BE2C (cell line): Measurements from ENCODE around the gene CYP39A1.

ENCODE experiments used
- DNase-seq: peaks from one replicate; pipeline ENCODE4 v3.0.0-alpha.2; 2020
- H3K27me3 ChIP-seq: fragments of 250-450 bp; sonication (Bioruptor Pico); 2 replicates; pipeline ENCODE4 v1.5.1; 2020; ENCODE audit warnings: mild to moderate bottlenecking
- H3K36me3 ChIP-seq: fragments of 250-450 bp; sonication (Bioruptor Pico); 2 replicates; pipeline ENCODE4 v1.5.1; 2020; ENCODE audit warnings: mild to moderate bottlenecking
- H3K4me1 ChIP-seq: fragments of 250-450 bp; sonication (Bioruptor Pico); 2 replicates; pipeline ENCODE4 v1.5.1; 2020
- H3K4me3 ChIP-seq: 2 replicates; pipeline ENCODE4 v1.5.1; 2011; ENCODE audit warnings: low read depth, low read length
- H3K9me3 ChIP-seq: fragments of 250-450 bp; sonication (Bioruptor Pico); 2 replicates; pipeline ENCODE4 v1.5.1; 2020
- CTCF ChIP-seq: IDR thresholded peaks from 2 replicates; pipeline ENCODE4 v1.5.1; 2012; ENCODE audit warnings: mild to moderate bottlenecking, low read depth, low read length

CYP39A1 gene

GRCh38 chr6:46618726-46619125 lies 33.9 kb downstream of the CYP39A1 start:
- no peak for TF ChIP-seq CTCF
- no peaks in the 10 kb centered on the region for H3K9me3 ChIP-seq
- H3K4me3 ChIP-seq, result no peak overlapping the region
- no peaks in the 10 kb centered on the region for H3K27me3 ChIP-seq
- no peaks in the 10 kb centered on the region for H3K36me3 ChIP-seq
- H3K4me1 ChIP-seq, result no peaks in the 10 kb centered on the region
- no peak for DNase-seq

- H3K36me3 ChIP-seq, result no peaks in the 10 kb centered on the region
- H3K27me3 ChIP-seq, result no peaks in the 10 kb centered on the region
- H3K4me1 ChIP-seq, result no peaks in the 10 kb centered on the region
- no peaks in the 10 kb centered on the region for H3K9me3 ChIP-seq
- TF ChIP-seq CTCF, result no peak
- no peak overlapping the region for H3K4me3 ChIP-seq
- no peak for DNase-seq
These were observed 40.0 kb downstream of the CYP39A1 start for GRCh38 chr6:46612645-46613044.

GRCh38 chr6:46610862-46611553 lies 41.6 kb downstream of the CYP39A1 start:
- DNase-seq, result no peak
- no peak for TF ChIP-seq CTCF
- no peaks in the 10 kb centered on the region for H3K27me3 ChIP-seq

GRCh38 chr6:46606338-46606737 lies 46.3 kb downstream of the CYP39A1 start:
- no peak for DNase-seq
- Histone ChIP-seq H3K4me1 (no peaks in the 10 kb centered on the region), H3K36me3 (no peaks in the 10 kb centered on the region), H3K4me3 (no peak overlapping the region), H3K9me3 (no peaks in the 10 kb centered on the region), H3K27me3 (no peaks in the 10 kb centered on the region)
- no peak for TF ChIP-seq CTCF

More at GRCh38 chr6:46610862-46611553, 41.6 kb downstream of the CYP39A1 start:
- Histone ChIP-seq H3K4me3 (no peak overlapping the region), H3K9me3 (no peaks in the 10 kb centered on the region), H3K4me1 (no peaks in the 10 kb centered on the region), H3K36me3 (no peaks in the 10 kb centered on the region)

GRCh38 chr6:46605091-46605797 lies 47.4 kb downstream of the CYP39A1 start:
- H3K9me3 ChIP-seq, result no peaks in the 10 kb centered on the region
- H3K4me3 ChIP-seq, result no peak overlapping the region
- H3K4me1 ChIP-seq, result no peaks in the 10 kb centered on the region
- TF ChIP-seq CTCF, result no peak
- DNase-seq, result no peak
- H3K36me3 ChIP-seq, result no peaks in the 10 kb centered on the region
- no peaks in the 10 kb centered on the region for H3K27me3 ChIP-seq

GRCh38 chr6:46598215-46598614 lies 54.4 kb downstream of the CYP39A1 start:
- no peaks in the 10 kb centered on the region for H3K27me3 ChIP-seq
- no peaks in the 10 kb centered on the region for H3K36me3 ChIP-seq
- no peaks in the 10 kb centered on the region for H3K4me1 ChIP-seq
- no peak for TF ChIP-seq CTCF
- no peaks in the 10 kb centered on the region for H3K9me3 ChIP-seq
- no peak overlapping the region for H3K4me3 ChIP-seq
- DNase-seq, result no peak
